WTC11 (cell line): ENCODE data around the gene NTRK2. TPM values are rescaled to one million over a fixed set of nuclear protein-coding genes. Genes with fewer than 3 reads are reported as not detected.

Source experiments
- ATAC-seq: fragments of 200-7000 bp; cut with Tn5 transposase; 2 replicates; pipeline ENCODE4 v1.10.0; 2021; ENCODE audit warnings: mild to moderate bottlenecking, moderate library complexity
- CTCF ChIA-PET: fragments of 300-600 bp; sonication (Branson Sonifier 250); formaldehyde crosslinking; loops from one replicate; lab custom pipeline; 2021; ENCODE audit warnings: antibody characterized with exemption; lab: Charles Lee
- POLR2A ChIA-PET: fragments of 350-600 bp; sonication (Branson Sonifier 250); formaldehyde crosslinking; loops from one replicate; lab custom pipeline; 2021; ENCODE audit warnings: antibody characterized with exemption; lab: Charles Lee
- DNase-seq: peaks from one replicate; pipeline ENCODE4 v3.0.0; 2021; ENCODE audit warnings: low spot score
- H3K27ac Mint-ChIP-seq: 2 replicates; pipeline ENCODE4 v1.8.0; 2021; ENCODE audit warnings: mixed read lengths
- H3K27me3 Mint-ChIP-seq: 2 replicates; pipeline ENCODE4 v1.8.0; 2021; ENCODE audit warnings: low read depth, mild to moderate bottlenecking, moderate library complexity, mixed read lengths
- H3K36me3 Mint-ChIP-seq: 2 replicates; pipeline ENCODE4 v1.8.0; 2021; ENCODE audit warnings: mixed read lengths
- H3K4me1 Mint-ChIP-seq: 2 replicates; pipeline ENCODE4 v1.8.0; 2022; ENCODE audit warnings: mixed read lengths
- H3K4me3 Mint-ChIP-seq: 2 replicates; pipeline ENCODE4 v1.8.0; 2021; ENCODE audit warnings: mild to moderate bottlenecking, moderate library complexity, mixed read lengths
- H3K9me3 Mint-ChIP-seq: 2 replicates; pipeline ENCODE4 v1.8.0; 2021; ENCODE audit warnings: mixed read lengths
- CREB1 ChIP-seq: sonication (generic); formaldehyde crosslinking; IDR thresholded peaks from 2 replicates; pipeline ENCODE4 v1.8.0; 2023; ENCODE audit warnings: mild to moderate bottlenecking, missing genetic modification reagents
- ETV6 ChIP-seq: sonication (generic); formaldehyde crosslinking; IDR thresholded peaks from 2 replicates; pipeline ENCODE4 v1.8.1; 2022; ENCODE audit warnings: mild to moderate bottlenecking, missing genetic modification reagents
- GTF2I ChIP-seq: fragments of 250-450 bp; sonication (Bioruptor Pico); conservative IDR thresholded peaks from 2 replicates; pipeline ENCODE4 v1.4.0; 2021; ENCODE audit warnings: mild to moderate bottlenecking
- IRF2 ChIP-seq: sonication (generic); formaldehyde crosslinking; IDR thresholded peaks from 2 replicates; pipeline ENCODE4 v1.8.0; 2022; ENCODE audit warnings: low read depth, missing genetic modification reagents, borderline replicate concordance
- JAZF1 ChIP-seq: fragments of 250-450 bp; sonication (Bioruptor Pico); IDR thresholded peaks from 2 replicates; pipeline ENCODE4 v1.9.0; 2021; ENCODE audit warnings: moderate library complexity, mild to moderate bottlenecking, inconsistent platforms
- KAT7 ChIP-seq: sonication (generic); formaldehyde crosslinking; IDR thresholded peaks from 2 replicates; pipeline ENCODE4 v1.8.1; 2023; ENCODE audit warnings: missing genetic modification reagents, mild to moderate bottlenecking, borderline replicate concordance
- MXD4 ChIP-seq: fragments of 250-450 bp; sonication (Bioruptor Pico); IDR thresholded peaks from 2 replicates; pipeline ENCODE4 v1.8.0; 2021; ENCODE audit warnings: mild to moderate bottlenecking, moderate library complexity, borderline replicate concordance
- NFE2L1 ChIP-seq: sonication (generic); formaldehyde crosslinking; IDR thresholded peaks from 2 replicates; pipeline ENCODE4 v1.8.1; 2023; ENCODE audit warnings: missing genetic modification reagents
- NR1H2 ChIP-seq: sonication (generic); formaldehyde crosslinking; IDR thresholded peaks from 2 replicates; pipeline ENCODE4 v1.9.0; 2021; ENCODE audit warnings: mild to moderate bottlenecking, moderate library complexity, missing genetic modification reagents
- NR2C2 ChIP-seq: sonication (generic); formaldehyde crosslinking; IDR thresholded peaks from 2 replicates; pipeline ENCODE4 v1.8.0; 2022; ENCODE audit warnings: mild to moderate bottlenecking, missing genetic modification reagents
- SMAD4 ChIP-seq: sonication (generic); formaldehyde crosslinking; IDR thresholded peaks from 2 replicates; pipeline ENCODE4 v1.8.0; 2022; ENCODE audit warnings: mild to moderate bottlenecking, missing genetic modification reagents
- TEAD1 ChIP-seq: sonication (generic); formaldehyde crosslinking; IDR thresholded peaks from 2 replicates; pipeline ENCODE4 v1.8.0; 2022; ENCODE audit warnings: mild to moderate bottlenecking, missing genetic modification reagents
- ZNF138 ChIP-seq: sonication (generic); formaldehyde crosslinking; conservative IDR thresholded peaks from 2 replicates; pipeline ENCODE4 v1.8.1; 2022; ENCODE audit warnings: mild to moderate bottlenecking, moderate library complexity, missing genetic modification reagents
- ZNF263 ChIP-seq: sonication (generic); formaldehyde crosslinking; IDR thresholded peaks from 2 replicates; pipeline ENCODE4 v1.8.1; 2022; ENCODE audit warnings: low read depth, mild to moderate bottlenecking, moderate library complexity, missing genetic modification reagents
- total RNA-seq: library from RNA; stranded (reverse); gene quantifications from 3 replicates; pipeline ENCODE4 v1.2.3, GENCODE V29; 2021
- TF ChIP-seq, protein P1 (sequence below): sonication (generic); formaldehyde crosslinking; IDR thresholded peaks from 2 replicates; pipeline ENCODE4 v1.8.1; 2023; ENCODE audit warnings: mild to moderate bottlenecking, missing genetic modification reagents, borderline replicate concordance
- TF ChIP-seq, protein P2 (sequence below): sonication (generic); formaldehyde crosslinking; IDR thresholded peaks from 2 replicates; pipeline ENCODE4 v1.8.0; 2022; ENCODE audit warnings: mild to moderate bottlenecking, missing genetic modification reagents
- TF ChIP-seq, protein P3 (sequence below): sonication (generic); formaldehyde crosslinking; IDR thresholded peaks from 2 replicates; pipeline ENCODE4 v1.8.0; 2023; ENCODE audit warnings: mild to moderate bottlenecking, missing genetic modification reagents
- TF ChIP-seq, protein P4 (sequence below): sonication (generic); formaldehyde crosslinking; IDR thresholded peaks from 2 replicates; pipeline ENCODE4 v1.8.1; 2022; ENCODE audit warnings: mild to moderate bottlenecking, missing genetic modification reagents, moderate library complexity, borderline replicate concordance
- TF ChIP-seq, protein P5 (sequence below): sonication (generic); formaldehyde crosslinking; IDR thresholded peaks from 2 replicates; pipeline ENCODE4 v1.8.0; 2022; ENCODE audit warnings: missing genetic modification reagents
- TF ChIP-seq, protein P6 (sequence below): fragments of 200-600 bp; IDR thresholded peaks from 2 replicates; pipeline ENCODE4 v1.8.0; 2022; ENCODE audit warnings: antibody characterized with exemption
- TF ChIP-seq, protein P7 (sequence below): fragments of 250-450 bp; sonication (Bioruptor Pico); IDR thresholded peaks from 2 replicates; pipeline ENCODE4 v1.9.0; 2021; ENCODE audit warnings: mild to moderate bottlenecking

Gene NTRK2
- total RNA-seq, 1 experiment from 2014 or later: 0.02 TPM

DNA sequence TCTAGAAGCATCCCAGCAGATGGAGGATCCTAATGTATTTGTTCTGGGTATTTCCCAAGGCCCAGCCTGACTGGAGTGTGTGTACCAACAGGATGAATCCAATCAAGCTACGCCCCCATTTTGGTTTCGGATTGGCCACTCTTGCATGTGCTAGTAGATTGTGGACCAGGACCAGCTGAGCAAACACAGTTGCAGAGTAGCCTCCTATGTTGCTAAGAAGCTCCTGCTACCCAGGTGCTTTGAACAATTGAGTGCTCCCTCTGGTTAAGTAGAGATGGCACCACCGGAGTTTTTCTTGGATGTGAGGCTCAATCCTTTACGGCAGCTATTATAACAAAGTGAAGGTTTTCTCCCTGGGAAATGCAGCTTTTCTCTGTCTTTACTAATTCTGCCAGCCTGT lies 204.5 kb downstream of the NTRK2 start:
- Mint-ChIP-seq H3K9me3 (no peaks in the 10 kb centered on the region), H3K27me3 (no peaks in the 10 kb centered on the region), H3K4me3 (no peak overlapping the region), H3K4me1 (peaks cover 18% of the 10 kb centered on the region), H3K36me3 (no peaks in the 10 kb centered on the region), H3K27ac (no peak overlapping the region)
- TF ChIP-seq ETV6 (CRISPR knock-in tag): no peak
- ATAC-seq: no peak
- ChIA-PET POLR2A (no interaction called here), CTCF (no interaction called here)
- DNase-seq: no peak

DNA sequence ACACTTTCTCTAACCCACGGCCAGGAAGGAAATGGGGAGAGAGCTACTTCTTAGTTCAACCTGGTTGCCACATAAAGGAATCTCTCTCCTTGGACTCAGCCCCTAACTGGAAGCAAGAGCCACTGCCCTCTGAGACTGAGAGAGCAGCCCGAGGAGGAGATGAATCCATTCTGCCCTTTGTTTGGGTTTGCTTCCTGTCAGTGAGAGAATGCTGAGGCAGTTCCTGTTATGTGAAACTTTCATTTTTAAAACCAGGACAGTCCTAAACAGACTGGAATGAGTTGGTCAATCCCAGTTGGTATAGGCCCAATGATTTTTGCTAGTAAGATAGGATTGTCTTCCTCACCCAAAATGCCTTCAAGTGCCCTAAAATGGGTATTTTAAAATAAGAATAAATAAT lies 205.1 kb downstream of the NTRK2 start:
- H3K27ac Mint-ChIP-seq: no peak overlapping the region
- ChIA-PET POLR2A (no interaction called here), CTCF (no interaction called here)
- no peaks in the 10 kb centered on the region for H3K36me3 Mint-ChIP-seq
- TF ChIP-seq, protein P1, sequence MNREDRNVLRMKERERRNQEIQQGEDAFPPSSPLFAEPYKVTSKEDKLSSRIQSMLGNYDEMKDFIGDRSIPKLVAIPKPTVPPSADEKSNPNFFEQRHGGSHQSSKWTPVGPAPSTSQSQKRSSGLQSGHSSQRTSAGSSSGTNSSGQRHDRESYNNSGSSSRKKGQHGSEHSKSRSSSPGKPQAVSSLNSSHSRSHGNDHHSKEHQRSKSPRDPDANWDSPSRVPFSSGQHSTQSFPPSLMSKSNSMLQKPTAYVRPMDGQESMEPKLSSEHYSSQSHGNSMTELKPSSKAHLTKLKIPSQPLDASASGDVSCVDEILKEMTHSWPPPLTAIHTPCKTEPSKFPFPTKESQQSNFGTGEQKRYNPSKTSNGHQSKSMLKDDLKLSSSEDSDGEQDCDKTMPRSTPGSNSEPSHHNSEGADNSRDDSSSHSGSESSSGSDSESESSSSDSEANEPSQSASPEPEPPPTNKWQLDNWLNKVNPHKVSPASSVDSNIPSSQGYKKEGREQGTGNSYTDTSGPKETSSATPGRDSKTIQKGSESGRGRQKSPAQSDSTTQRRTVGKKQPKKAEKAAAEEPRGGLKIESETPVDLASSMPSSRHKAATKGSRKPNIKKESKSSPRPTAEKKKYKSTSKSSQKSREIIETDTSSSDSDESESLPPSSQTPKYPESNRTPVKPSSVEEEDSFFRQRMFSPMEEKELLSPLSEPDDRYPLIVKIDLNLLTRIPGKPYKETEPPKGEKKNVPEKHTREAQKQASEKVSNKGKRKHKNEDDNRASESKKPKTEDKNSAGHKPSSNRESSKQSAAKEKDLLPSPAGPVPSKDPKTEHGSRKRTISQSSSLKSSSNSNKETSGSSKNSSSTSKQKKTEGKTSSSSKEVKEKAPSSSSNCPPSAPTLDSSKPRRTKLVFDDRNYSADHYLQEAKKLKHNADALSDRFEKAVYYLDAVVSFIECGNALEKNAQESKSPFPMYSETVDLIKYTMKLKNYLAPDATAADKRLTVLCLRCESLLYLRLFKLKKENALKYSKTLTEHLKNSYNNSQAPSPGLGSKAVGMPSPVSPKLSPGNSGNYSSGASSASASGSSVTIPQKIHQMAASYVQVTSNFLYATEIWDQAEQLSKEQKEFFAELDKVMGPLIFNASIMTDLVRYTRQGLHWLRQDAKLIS (CRISPR knock-in tag): no peak
- TF ChIP-seq, protein P2, sequence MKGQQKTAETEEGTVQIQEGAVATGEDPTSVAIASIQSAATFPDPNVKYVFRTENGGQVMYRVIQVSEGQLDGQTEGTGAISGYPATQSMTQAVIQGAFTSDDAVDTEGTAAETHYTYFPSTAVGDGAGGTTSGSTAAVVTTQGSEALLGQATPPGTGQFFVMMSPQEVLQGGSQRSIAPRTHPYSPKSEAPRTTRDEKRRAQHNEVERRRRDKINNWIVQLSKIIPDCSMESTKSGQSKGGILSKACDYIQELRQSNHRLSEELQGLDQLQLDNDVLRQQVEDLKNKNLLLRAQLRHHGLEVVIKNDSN: no peak
- no peak for TF ChIP-seq TEAD1 (CRISPR knock-in tag)
- TF ChIP-seq, protein P3, sequence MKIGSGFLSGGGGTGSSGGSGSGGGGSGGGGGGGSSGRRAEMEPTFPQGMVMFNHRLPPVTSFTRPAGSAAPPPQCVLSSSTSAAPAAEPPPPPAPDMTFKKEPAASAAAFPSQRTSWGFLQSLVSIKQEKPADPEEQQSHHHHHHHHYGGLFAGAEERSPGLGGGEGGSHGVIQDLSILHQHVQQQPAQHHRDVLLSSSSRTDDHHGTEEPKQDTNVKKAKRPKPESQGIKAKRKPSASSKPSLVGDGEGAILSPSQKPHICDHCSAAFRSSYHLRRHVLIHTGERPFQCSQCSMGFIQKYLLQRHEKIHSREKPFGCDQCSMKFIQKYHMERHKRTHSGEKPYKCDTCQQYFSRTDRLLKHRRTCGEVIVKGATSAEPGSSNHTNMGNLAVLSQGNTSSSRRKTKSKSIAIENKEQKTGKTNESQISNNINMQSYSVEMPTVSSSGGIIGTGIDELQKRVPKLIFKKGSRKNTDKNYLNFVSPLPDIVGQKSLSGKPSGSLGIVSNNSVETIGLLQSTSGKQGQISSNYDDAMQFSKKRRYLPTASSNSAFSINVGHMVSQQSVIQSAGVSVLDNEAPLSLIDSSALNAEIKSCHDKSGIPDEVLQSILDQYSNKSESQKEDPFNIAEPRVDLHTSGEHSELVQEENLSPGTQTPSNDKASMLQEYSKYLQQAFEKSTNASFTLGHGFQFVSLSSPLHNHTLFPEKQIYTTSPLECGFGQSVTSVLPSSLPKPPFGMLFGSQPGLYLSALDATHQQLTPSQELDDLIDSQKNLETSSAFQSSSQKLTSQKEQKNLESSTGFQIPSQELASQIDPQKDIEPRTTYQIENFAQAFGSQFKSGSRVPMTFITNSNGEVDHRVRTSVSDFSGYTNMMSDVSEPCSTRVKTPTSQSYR: no peak
- TF ChIP-seq CREB1 (CRISPR knock-in tag): no peak
- TF ChIP-seq, protein P4, sequence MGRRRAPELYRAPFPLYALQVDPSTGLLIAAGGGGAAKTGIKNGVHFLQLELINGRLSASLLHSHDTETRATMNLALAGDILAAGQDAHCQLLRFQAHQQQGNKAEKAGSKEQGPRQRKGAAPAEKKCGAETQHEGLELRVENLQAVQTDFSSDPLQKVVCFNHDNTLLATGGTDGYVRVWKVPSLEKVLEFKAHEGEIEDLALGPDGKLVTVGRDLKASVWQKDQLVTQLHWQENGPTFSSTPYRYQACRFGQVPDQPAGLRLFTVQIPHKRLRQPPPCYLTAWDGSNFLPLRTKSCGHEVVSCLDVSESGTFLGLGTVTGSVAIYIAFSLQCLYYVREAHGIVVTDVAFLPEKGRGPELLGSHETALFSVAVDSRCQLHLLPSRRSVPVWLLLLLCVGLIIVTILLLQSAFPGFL: no peak
- TF ChIP-seq MXD4 (CRISPR knock-in tag): no peak
- no peak for TF ChIP-seq GTF2I (CRISPR knock-in tag)
- TF ChIP-seq NR1H2: no peak
- TF ChIP-seq, protein P5, sequence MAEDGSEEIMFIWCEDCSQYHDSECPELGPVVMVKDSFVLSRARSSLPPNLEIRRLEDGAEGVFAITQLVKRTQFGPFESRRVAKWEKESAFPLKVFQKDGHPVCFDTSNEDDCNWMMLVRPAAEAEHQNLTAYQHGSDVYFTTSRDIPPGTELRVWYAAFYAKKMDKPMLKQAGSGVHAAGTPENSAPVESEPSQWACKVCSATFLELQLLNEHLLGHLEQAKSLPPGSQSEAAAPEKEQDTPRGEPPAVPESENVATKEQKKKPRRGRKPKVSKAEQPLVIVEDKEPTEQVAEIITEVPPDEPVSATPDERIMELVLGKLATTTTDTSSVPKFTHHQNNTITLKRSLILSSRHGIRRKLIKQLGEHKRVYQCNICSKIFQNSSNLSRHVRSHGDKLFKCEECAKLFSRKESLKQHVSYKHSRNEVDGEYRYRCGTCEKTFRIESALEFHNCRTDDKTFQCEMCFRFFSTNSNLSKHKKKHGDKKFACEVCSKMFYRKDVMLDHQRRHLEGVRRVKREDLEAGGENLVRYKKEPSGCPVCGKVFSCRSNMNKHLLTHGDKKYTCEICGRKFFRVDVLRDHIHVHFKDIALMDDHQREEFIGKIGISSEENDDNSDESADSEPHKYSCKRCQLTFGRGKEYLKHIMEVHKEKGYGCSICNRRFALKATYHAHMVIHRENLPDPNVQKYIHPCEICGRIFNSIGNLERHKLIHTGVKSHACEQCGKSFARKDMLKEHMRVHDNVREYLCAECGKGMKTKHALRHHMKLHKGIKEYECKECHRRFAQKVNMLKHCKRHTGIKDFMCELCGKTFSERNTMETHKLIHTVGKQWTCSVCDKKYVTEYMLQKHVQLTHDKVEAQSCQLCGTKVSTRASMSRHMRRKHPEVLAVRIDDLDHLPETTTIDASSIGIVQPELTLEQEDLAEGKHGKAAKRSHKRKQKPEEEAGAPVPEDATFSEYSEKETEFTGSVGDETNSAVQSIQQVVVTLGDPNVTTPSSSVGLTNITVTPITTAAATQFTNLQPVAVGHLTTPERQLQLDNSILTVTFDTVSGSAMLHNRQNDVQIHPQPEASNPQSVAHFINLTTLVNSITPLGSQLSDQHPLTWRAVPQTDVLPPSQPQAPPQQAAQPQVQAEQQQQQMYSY: no peak
- no peak for TF ChIP-seq ZNF263 (CRISPR knock-in tag)
- TF ChIP-seq, protein P6, sequence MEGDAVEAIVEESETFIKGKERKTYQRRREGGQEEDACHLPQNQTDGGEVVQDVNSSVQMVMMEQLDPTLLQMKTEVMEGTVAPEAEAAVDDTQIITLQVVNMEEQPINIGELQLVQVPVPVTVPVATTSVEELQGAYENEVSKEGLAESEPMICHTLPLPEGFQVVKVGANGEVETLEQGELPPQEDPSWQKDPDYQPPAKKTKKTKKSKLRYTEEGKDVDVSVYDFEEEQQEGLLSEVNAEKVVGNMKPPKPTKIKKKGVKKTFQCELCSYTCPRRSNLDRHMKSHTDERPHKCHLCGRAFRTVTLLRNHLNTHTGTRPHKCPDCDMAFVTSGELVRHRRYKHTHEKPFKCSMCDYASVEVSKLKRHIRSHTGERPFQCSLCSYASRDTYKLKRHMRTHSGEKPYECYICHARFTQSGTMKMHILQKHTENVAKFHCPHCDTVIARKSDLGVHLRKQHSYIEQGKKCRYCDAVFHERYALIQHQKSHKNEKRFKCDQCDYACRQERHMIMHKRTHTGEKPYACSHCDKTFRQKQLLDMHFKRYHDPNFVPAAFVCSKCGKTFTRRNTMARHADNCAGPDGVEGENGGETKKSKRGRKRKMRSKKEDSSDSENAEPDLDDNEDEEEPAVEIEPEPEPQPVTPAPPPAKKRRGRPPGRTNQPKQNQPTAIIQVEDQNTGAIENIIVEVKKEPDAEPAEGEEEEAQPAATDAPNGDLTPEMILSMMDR: no peak
- TF ChIP-seq, protein P7, sequence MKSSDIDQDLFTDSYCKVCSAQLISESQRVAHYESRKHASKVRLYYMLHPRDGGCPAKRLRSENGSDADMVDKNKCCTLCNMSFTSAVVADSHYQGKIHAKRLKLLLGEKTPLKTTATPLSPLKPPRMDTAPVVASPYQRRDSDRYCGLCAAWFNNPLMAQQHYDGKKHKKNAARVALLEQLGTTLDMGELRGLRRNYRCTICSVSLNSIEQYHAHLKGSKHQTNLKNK (CRISPR knock-in tag): no peak
- TF ChIP-seq NFE2L1 (CRISPR knock-in tag): no peak
- no peak for TF ChIP-seq JAZF1 (CRISPR knock-in tag)
- no peak for TF ChIP-seq ZNF138 (CRISPR knock-in tag)
- no peak for TF ChIP-seq NR2C2
- no peak for TF ChIP-seq IRF2 (CRISPR knock-in tag)
- TF ChIP-seq KAT7: no peak
- no peak for TF ChIP-seq SMAD4 (CRISPR knock-in tag)
- no peak overlapping the region for H3K4me3 Mint-ChIP-seq
- no peaks in the 10 kb centered on the region for H3K27me3 Mint-ChIP-seq
- H3K4me1 Mint-ChIP-seq: peaks cover 18% of the 10 kb centered on the region
- peak; percentile 63; the same call in 1 of the 2 replicates for ATAC-seq
- H3K9me3 Mint-ChIP-seq: no peaks in the 10 kb centered on the region
- DNase-seq: no peak
